Endothelial cell of umbilical vein (primary cell): ENCODE results near the gene MPDU1.

Experiments
- CTCF ChIP-seq, 2 donors: IDR thresholded peaks; 1 replicate in 1 of 2; 2 replicates in 1 of 2; pipeline ENCODE4 v1.5.1; 2011; ENCODE audit warnings: low read length in 2 of 2, mild to moderate bottlenecking in 2 of 2, moderate library complexity in 2 of 2, control low read depth in 1 of 2, inconsistent platforms in 1 of 2, low read depth in 1 of 2; ENCODE audit not compliant: insufficient read depth in 1 of 2; ENCODE audit errors: extremely low read depth in 1 of 2
- EZH2 ChIP-seq: IDR thresholded peaks from 2 replicates; pipeline ENCODE4 v1.6.1; 2012; ENCODE audit warnings: borderline replicate concordance, low read depth, mild to moderate bottlenecking, moderate library complexity, low read length, inconsistent platforms; ENCODE audit not compliant: severe bottlenecking
- FOS ChIP-seq: IDR thresholded peaks from 2 replicates; pipeline ENCODE4 v1.6.1; 2011; ENCODE audit warnings: mild to moderate bottlenecking, low read length, moderate library complexity, borderline replicate concordance; ENCODE audit not compliant: insufficient read depth
- JUN ChIP-seq: IDR thresholded peaks from 2 replicates; pipeline ENCODE4 v1.6.1; 2011; ENCODE audit warnings: borderline replicate concordance, low read depth; ENCODE audit not compliant: insufficient read length, insufficient read depth
- MAX ChIP-seq: IDR thresholded peaks from 2 replicates; pipeline ENCODE4 v1.6.1; 2011; ENCODE audit not compliant: insufficient read depth, insufficient read length
- MYC ChIP-seq: IDR thresholded peaks from one replicate; pipeline ENCODE4 v1.6.1; 2011; ENCODE audit warnings: mild to moderate bottlenecking, low read depth, low read length
- POLR2A ChIP-seq: IDR thresholded peaks from 2 replicates; pipeline ENCODE4 v1.6.1; 2012; ENCODE audit warnings: low read depth, mild to moderate bottlenecking, control low read depth, low read length
- POLR2AphosphoS5 ChIP-seq: IDR thresholded peaks from 2 replicates; pipeline ENCODE4 v1.6.1; 2012; ENCODE audit warnings: low read depth, mild to moderate bottlenecking, control low read depth, low read length, moderate library complexity; ENCODE audit not compliant: insufficient read depth

DNA sequence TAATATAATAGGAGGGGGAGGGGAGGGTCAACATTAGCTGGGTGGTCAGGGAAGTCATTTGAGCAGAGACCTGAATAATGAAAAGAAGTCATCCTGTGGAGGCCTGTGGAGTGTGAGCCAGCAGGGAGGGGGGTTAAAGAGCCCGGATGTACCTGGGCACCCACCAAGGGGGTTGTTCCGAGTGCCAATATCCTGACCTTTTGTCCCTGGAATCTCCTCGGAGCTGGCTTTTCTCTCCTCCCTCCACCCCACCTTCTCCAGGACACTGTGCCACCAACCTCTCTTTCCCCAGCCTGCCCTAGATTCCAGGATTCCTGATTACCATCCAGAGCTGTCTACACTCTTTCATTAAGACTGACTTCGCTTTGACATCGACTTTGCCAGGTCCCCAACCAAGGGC is 52.5 kb downstream of the MPDU1 start:
- TF ChIP-seq POLR2A (no peak), CTCF (IDR thresholded peaks at IDR 0.05; ENCODE audit: extremely low read depth in 1 of 2, insufficient read depth in 1 of 2, low read depth in 1 of 2, low read length in 2 of 2) (no peak), EZH2 (no peak), JUN (no peak), FOS (no peak), MYC (no peak), POLR2AphosphoS5 (no peak), MAX (no peak)
